ENCODE data around the gene ECM2. TPM values are rescaled to one million over a fixed set of nuclear protein-coding genes. Genes with fewer than 3 reads are reported as not detected.

ECM2 gene
- total RNA-seq, 1 experiment from 2014 or later: not detected

DNA sequence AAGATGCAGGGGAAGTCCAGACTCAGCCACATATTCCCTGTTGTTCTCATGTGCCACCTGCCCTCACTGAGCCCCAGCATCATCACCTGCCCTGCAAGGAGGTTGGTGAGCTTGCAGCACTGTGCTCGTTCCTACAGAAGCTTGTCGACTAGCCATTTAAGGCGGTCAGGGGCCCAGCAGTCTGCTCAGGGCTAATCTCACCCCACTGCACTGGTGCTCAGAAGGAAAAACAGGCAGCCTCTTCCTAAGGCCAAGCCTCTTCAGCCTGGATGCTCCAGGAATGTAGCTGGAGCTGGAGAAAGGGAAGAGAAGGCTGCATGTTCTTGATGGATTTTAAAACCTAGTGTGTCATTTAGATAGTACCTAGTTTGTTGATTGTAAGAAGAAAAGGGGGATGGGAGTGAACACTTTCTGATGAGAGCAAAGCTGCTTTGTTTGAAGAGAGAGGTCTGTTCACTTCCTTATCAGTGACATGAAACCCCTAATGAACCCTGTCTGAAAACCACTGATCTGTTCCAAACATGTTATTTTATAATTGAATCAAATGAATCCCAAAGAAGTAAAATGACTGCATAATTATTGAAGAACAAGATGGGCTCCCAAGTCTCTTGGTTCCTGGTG, 42.9 kb downstream of the ECM2 start:
- H3F3A ChIP-seq (ENCODE audit: low read length, unreplicated experiment): no peaks in the 10 kb centered on the region
- no peaks in the 10 kb centered on the region for H3K27me3 ChIP-seq (ENCODE audit: low read length)
- no peaks in the 10 kb centered on the region for H4K20me1 ChIP-seq (ENCODE audit: low read length)
- no peaks in the 10 kb centered on the region for H3K79me2 ChIP-seq (ENCODE audit: low read length)
- no TSS peak for BruUV-seq (replicated peaks)
- DNase-seq (no peak), ATAC-seq (no peak)
- POLR2A ChIA-PET (ENCODE audit: unreplicated experiment): no interaction called here
- no peaks in the 10 kb centered on the region for H3K9me3 ChIP-seq (ENCODE audit: low read length)
- CTCF ChIA-PET: no interaction called here
- intact Hi-C loops (cut with micrococcal nuclease): no loop called here
- no peak overlapping the region for H3K27ac ChIP-seq (ENCODE audit: low read length)
- H3K9me2 ChIP-seq (replicated peaks; ENCODE audit: low read length): no peaks in the 10 kb centered on the region
- H3K9ac ChIP-seq (ENCODE audit: low read length): no peak overlapping the region
- no peak overlapping the region for H3K4me3 ChIP-seq (ENCODE audit: low read length)
- no peaks in the 10 kb centered on the region; the same call in 1 of the 2 replicates for H3K4me1 ChIP-seq (ENCODE audit: insufficient read depth, low read length)
- no peak overlapping the region for H2AFZ ChIP-seq (ENCODE audit: low read length)
- H3K36me3 ChIP-seq (ENCODE audit: low read depth, low read length): no peaks in the 10 kb centered on the region
- TF ChIP-seq CTCF (conservative IDR thresholded peaks at IDR 0.05; ENCODE audit: low read depth, low read length): no peak
- H3K4me2 ChIP-seq (ENCODE audit: low read length): no peak overlapping the region

DNA sequence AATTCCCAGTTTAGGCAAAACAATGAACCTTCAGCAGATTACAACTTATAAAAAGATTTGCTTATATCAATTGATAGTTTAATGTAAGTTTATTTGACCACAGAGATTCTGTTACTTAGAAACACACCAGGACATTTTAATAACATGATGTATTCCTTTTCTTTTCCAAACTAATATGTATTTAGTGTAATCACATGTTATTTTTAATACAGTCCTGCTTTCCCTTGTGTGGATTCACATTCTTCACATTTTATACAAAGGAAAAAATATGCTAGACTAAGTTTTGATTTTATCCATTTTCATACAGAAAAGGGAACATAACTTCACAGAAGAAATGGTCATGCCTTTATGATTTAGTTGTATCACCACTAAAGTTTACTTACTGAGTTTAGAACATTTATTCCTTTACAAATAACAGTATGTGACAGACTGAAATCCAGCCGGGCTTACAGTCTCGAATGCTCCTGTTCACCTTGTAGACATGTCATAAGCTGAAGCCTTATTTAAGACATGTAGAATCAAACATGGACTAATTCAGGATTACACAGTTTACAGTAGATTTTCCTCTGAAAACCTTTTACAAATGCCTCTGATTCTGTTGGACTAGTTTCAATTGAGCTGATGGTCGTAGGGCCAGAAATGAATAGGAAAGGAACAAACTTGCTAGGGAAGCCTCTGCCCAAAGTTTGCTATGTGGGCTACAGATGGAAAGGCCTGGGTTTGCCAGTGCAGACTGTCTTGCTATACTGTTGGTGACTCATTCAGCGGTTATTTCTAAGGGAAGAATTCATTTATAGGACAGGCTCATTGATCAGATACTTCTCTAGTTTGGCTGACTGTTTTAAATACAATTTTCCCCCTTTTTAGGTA, 46.9 kb downstream of the ECM2 start:
- no peaks in the 10 kb centered on the region for H3K79me2 ChIP-seq (ENCODE audit: low read length)
- no peaks in the 10 kb centered on the region for H3K36me3 ChIP-seq (ENCODE audit: low read depth, low read length)
- DNase-seq (peak; percentile 22), ATAC-seq (peak; percentile 49; the same call in 1 of the 2 replicates)
- peaks cover 4% of the 10 kb centered on the region for H3K4me1 ChIP-seq (ENCODE audit: insufficient read depth, low read length)
- no peak overlapping the region for H3K4me2 ChIP-seq (ENCODE audit: low read length)
- no peak overlapping the region for H3K27ac ChIP-seq (ENCODE audit: low read length)
- intact Hi-C loops (cut with micrococcal nuclease): no loop called here
- no peaks in the 10 kb centered on the region for H4K20me1 ChIP-seq (ENCODE audit: low read length)
- CTCF ChIA-PET: no interaction called here
- no peaks in the 10 kb centered on the region for H3K27me3 ChIP-seq (ENCODE audit: low read length)
- no peaks in the 10 kb centered on the region for H3K9me2 ChIP-seq (replicated peaks; ENCODE audit: low read length)
- H3F3A ChIP-seq (ENCODE audit: low read length, unreplicated experiment): no peaks in the 10 kb centered on the region
- no peak overlapping the region for H2AFZ ChIP-seq (ENCODE audit: low read length)
- no peak overlapping the region for H3K9ac ChIP-seq (ENCODE audit: low read length)
- H3K4me3 ChIP-seq (ENCODE audit: low read length): no peak overlapping the region
- TF ChIP-seq EZH2 (IDR thresholded peaks at IDR 0.05; ENCODE audit: low read length, unreplicated experiment) (no peak), EZH2phosphoT487 (IDR thresholded peaks at IDR 0.05; ENCODE audit: borderline replicate concordance, low read length) (no peak), CTCF (conservative IDR thresholded peaks at IDR 0.05; ENCODE audit: low read depth, low read length) (no peak)
- no TSS peak for BruUV-seq (replicated peaks)
- POLR2A ChIA-PET (ENCODE audit: unreplicated experiment): no interaction called here
- no peaks in the 10 kb centered on the region for H3K9me3 ChIP-seq (ENCODE audit: low read length)

DNA sequence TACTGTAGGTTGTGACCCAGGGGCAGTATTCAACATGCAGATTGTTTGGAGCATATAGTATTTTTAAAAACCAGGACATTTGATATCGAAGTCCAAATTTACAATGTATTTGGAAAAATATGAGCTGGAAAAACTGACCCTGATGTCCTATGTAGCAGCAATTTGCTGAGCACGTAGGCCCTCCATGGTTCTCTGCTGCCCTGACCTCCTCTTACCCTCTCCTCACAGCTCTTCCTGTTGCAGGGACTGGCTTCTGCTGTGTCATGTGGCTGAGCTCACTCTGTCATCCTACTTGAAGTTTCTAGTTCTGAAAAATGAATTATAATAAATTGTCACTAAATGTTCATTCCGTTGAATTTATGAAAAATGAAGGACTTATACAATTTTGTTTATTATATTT, 49.4 kb downstream of the ECM2 start:
- H4K20me1 ChIP-seq (ENCODE audit: low read length): no peaks in the 10 kb centered on the region
- H3K79me2 ChIP-seq (ENCODE audit: low read length): no peaks in the 10 kb centered on the region
- H3K4me3 ChIP-seq (ENCODE audit: low read length): no peak overlapping the region
- no peaks in the 10 kb centered on the region for H3F3A ChIP-seq (ENCODE audit: low read length, unreplicated experiment)
- BruUV-seq (replicated peaks): no TSS peak
- no peaks in the 10 kb centered on the region for H3K9me3 ChIP-seq (ENCODE audit: low read length)
- intact Hi-C loops (cut with micrococcal nuclease): no loop called here
- peaks cover 11% of the 10 kb centered on the region for H3K4me1 ChIP-seq (ENCODE audit: insufficient read depth, low read length)
- no peak overlapping the region for H3K27ac ChIP-seq (ENCODE audit: low read length)
- DNase-seq: no peak
- no peak for ATAC-seq
- H3K4me2 ChIP-seq (ENCODE audit: low read length): no peak overlapping the region
- H3K9me2 ChIP-seq (replicated peaks; ENCODE audit: low read length): no peaks in the 10 kb centered on the region
- CTCF ChIA-PET: interaction anchor here (0.7 kb wide), 1 partner anchor 184 kb away, joined by 3 read pairs; the partner anchor contains the start of gene IPPK
- no peaks in the 10 kb centered on the region for H3K36me3 ChIP-seq (ENCODE audit: low read depth, low read length)
- no peak overlapping the region for H3K9ac ChIP-seq (ENCODE audit: low read length)
- TF ChIP-seq CTCF (conservative IDR thresholded peaks at IDR 0.05; ENCODE audit: low read depth, low read length) (no peak), EZH2phosphoT487 (IDR thresholded peaks at IDR 0.05; ENCODE audit: borderline replicate concordance, low read length) (no peak), EZH2 (IDR thresholded peaks at IDR 0.05; ENCODE audit: low read length, unreplicated experiment) (no peak)
- POLR2A ChIA-PET (ENCODE audit: unreplicated experiment): no interaction called here
- no peak overlapping the region for H2AFZ ChIP-seq (ENCODE audit: low read length)
- no peaks in the 10 kb centered on the region for H3K27me3 ChIP-seq (ENCODE audit: low read length)
